Large intestine (tissue), 3 donors: ENCODE results near the gene PTPRK. TPM values are rescaled to one million over a fixed set of nuclear protein-coding genes. Genes with fewer than 3 reads are reported as not detected.

ENCODE experiments used
- DNase-seq, 2 donors: peaks; one replicate each; pipeline versions ENCODE4 v3.0.0 to v3.0.0-alpha.2; 2013
- H3K27ac ChIP-seq: one replicate; pipeline ENCODE4 v1.5.1; 2013; ENCODE audit warnings: low read length
- H3K27me3 ChIP-seq: 2 replicates; pipeline ENCODE4 v1.6.1; 2013; ENCODE audit warnings: low read length; ENCODE audit not compliant: control insufficient read depth, insufficient read depth
- H3K36me3 ChIP-seq: 2 replicates; pipeline ENCODE4 v1.6.1; 2013; ENCODE audit warnings: low read length; ENCODE audit not compliant: control insufficient read depth, insufficient read depth
- H3K4me1 ChIP-seq: one replicate; pipeline ENCODE4 v1.6.1; 2013; ENCODE audit warnings: low read length; ENCODE audit not compliant: control insufficient read depth, insufficient read depth
- H3K4me3 ChIP-seq: one replicate; pipeline ENCODE4 v1.5.1; 2013; ENCODE audit warnings: low read length
- H3K9me3 ChIP-seq: one replicate; pipeline ENCODE4 v1.6.1; 2013; ENCODE audit warnings: mild to moderate bottlenecking, low read depth, low read length, moderate library complexity; ENCODE audit not compliant: control insufficient read depth
- WGBS: methylation state at CpG from one replicate; pipeline ENCODE4 v1.1.5; 2013; ENCODE audit warnings: low lambda C conversion rate; ENCODE audit not compliant: insufficient coverage; 5-methylcytosine and 5-hydroxymethylcytosine counted together
- polyA plus RNA-seq: library from polyadenylated mRNA; unstranded; fragments of 120-200 nt; gene quantifications from one replicate; pipeline ENCODE4 v1.2.1, GENCODE V29; 2013

The PTPRK gene
- polyA plus RNA-seq, 1 donor, result 65.4 TPM

DNA sequence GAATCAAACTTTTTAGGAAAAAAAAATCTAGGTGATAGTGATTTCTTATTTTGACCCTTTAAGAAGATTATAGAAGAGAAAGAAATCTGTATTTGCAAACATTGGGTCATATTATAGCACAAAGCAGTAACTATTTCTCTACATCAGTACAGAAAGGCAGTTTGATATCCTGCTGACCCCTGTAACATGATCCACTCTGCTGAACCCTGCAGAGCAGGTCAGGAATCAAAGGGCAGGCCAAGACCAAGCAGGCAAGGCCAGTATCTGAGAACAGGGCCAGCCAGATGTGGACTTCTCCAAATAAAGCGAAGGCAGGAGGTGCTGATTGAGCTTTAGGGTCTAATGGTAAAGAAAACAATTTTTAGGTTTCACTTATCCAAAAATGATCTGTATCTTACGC lies 239.4 kb downstream of the PTPRK start:
- no CpG with 5 or more reads among the region's 2 CpGs for WGBS
- DNase-seq, result no peak
- Histone ChIP-seq H3K9me3 (no peaks in the 10 kb centered on the region), H3K27ac (no peak overlapping the region), H3K27me3 (no peaks in the 10 kb centered on the region), H3K4me1 (peaks cover 4% of the 10 kb centered on the region), H3K36me3 (no peaks in the 10 kb centered on the region), H3K4me3 (no peak overlapping the region)

DNA sequence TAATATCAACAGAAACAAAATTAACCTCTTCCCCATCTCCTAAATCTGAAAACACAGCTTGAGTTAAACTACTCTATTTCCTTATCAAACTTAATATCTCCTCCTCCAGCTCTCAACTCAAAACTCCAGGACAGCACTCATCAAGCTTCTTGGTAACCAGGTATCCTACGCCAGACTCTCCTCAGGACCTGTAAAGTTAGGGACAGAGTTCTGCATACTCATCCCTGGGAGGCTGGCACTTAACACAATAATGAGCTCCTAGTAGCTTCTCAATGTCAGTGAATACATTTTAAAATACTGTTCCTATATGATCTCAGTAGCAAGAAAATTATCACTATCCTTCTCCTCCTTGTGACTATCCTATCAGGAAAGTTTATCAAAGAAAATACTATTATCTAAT lies 240.3 kb downstream of the PTPRK start:
- H3K4me3 ChIP-seq, result no peak overlapping the region
- H3K27ac ChIP-seq, result no peak overlapping the region
- peaks cover 4% of the 10 kb centered on the region for H3K4me1 ChIP-seq
- no peaks in the 10 kb centered on the region for H3K36me3 ChIP-seq
- WGBS, result no CpG with 5 or more reads among the region's 1 CpG
- no peaks in the 10 kb centered on the region for H3K27me3 ChIP-seq
- no peak for DNase-seq
- no peaks in the 10 kb centered on the region for H3K9me3 ChIP-seq

DNA sequence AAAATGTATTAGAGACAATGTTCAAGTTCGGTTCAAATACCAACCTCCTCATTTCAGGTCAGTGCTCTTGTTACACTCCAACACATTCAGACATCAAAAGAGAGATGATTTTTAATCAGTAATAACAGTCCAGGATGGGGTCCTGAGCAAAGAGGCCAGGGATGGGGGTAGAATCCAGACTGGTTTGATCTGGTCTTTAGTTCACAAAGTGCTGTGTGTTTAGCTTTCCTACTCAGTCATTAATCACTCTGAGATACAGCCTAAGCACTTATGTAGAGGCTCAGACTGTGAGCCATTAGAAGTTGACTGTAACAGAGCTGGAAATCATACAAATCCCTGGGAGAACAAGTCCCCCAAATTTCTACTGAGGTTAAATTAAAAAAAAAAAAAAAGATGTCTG lies 241.6 kb downstream of the PTPRK start:
- peaks cover 4% of the 10 kb centered on the region for H3K4me1 ChIP-seq
- no peak overlapping the region for H3K27ac ChIP-seq
- no peak for DNase-seq
- no peak overlapping the region for H3K4me3 ChIP-seq
- no peaks in the 10 kb centered on the region for H3K27me3 ChIP-seq
- no peaks in the 10 kb centered on the region for H3K36me3 ChIP-seq
- H3K9me3 ChIP-seq, result no peaks in the 10 kb centered on the region
- 80% methylated on average over 1 of the region's 1 CpG for WGBS

DNA sequence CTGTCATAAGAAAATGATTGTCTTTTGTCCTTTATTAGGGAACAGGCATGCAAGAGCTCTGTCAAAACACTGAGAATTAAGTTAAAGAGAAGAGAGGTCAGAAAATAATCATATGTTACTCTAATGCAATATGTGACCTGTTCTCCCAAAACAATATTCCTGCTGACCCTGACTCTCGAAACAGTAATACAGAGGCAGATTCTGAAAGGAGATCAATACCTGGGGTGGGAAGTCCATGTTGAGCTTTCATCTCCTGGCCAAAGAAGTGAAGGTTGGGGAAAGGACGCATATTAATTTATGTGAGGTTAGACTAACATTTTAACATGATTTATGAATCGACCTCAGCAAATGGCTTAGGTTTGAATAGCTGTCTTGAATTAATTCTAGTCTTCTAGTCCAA lies 243.0 kb downstream of the PTPRK start:
- Histone ChIP-seq H3K27ac (no peak overlapping the region), H3K27me3 (no peaks in the 10 kb centered on the region), H3K4me1 (peaks cover 4% of the 10 kb centered on the region), H3K36me3 (no peaks in the 10 kb centered on the region), H3K9me3 (no peaks in the 10 kb centered on the region), H3K4me3 (no peak overlapping the region)
- no CpG with 5 or more reads among the region's 3 CpGs for WGBS
- DNase-seq, result no peak

DNA sequence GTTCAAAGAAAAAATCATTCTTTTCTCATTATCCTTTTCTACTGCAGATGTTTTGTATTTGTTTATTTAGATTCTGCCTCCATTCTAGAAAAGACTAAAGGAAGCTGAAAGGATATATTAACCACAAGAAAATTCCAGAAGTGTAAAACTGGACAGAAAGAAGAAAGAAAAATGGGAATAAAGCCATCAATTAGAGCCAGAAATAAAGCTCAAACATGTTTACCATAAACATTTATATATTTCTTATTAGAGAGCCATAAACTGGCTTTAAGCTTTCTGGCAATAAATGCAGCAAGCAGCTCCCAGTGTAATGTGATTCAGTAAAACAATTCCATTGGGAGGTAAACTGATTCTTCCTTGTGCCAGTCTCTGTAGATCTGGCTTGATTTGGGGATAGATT lies 244.1 kb downstream of the PTPRK start:
- no peak for DNase-seq
- Histone ChIP-seq H3K36me3 (no peaks in the 10 kb centered on the region), H3K4me1 (peaks cover 1% of the 10 kb centered on the region), H3K27ac (no peak overlapping the region), H3K27me3 (no peaks in the 10 kb centered on the region), H3K9me3 (no peaks in the 10 kb centered on the region), H3K4me3 (no peak overlapping the region)

DNA sequence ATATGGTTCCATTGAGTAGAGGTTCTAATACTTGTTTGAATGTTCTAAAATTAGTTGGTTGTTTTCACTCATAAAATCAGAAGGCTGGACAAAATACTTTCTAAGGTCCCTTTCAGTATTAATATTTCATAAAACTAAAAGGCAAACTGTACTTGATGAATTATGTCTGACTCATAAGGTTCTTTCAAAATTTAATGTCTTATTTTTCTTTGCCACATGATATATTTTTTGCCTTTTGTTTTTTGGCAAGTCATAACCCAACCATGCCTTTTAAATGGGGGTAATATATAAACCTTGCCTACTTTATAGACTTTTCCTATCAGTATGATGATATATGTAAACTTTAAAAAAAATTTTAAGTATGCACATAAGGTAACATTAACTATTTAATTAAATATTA lies 244.7 kb downstream of the PTPRK start:
- no peaks in the 10 kb centered on the region for H3K27me3 ChIP-seq
- DNase-seq, result no peak
- no peaks in the 10 kb centered on the region for H3K4me1 ChIP-seq
- H3K4me3 ChIP-seq, result no peak overlapping the region
- no peaks in the 10 kb centered on the region for H3K36me3 ChIP-seq
- no peak overlapping the region for H3K27ac ChIP-seq
- H3K9me3 ChIP-seq, result no peaks in the 10 kb centered on the region

DNA sequence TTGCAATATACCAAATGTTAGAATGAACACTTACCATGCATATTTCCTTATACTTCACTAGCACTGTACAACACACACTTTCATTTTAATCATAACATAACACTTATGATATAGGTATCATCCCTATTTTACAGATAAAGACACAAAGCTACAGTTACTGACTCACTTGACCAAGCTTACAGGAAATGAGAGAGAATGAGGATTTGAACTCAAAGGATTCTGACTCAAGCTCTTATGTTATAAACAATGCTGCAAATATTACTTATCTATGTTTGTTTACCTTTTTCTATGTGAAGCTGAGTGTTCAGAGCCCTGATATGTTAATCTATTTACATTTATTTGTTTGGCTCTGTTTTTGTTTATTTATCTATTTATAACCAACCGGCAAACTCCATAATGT lies 245.4 kb downstream of the PTPRK start:
- WGBS, result 100% methylated on average over 1 of the region's 1 CpG
- Histone ChIP-seq H3K4me1 (no peaks in the 10 kb centered on the region), H3K36me3 (no peaks in the 10 kb centered on the region), H3K9me3 (no peaks in the 10 kb centered on the region), H3K4me3 (no peak overlapping the region), H3K27ac (no peak overlapping the region), H3K27me3 (no peaks in the 10 kb centered on the region)
- no peak for DNase-seq

DNA sequence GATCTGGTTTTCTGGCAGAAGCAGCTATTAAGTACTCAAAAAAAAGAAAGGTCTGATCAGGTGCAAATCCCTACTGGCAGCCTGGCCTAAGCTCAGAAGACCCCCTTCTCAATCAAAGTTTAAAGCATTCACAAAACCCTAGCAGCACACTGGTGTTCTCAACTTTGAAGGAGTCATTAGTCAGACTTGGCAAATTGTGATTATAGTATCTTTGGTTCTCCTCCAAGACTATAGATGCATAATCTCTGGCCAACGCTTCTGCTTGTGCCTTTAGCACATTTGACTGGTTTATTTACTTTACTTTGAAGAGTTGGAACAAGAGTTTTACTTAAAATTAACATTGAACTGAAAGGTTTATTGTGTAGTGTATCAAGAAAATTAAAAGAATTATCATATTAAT lies 248.9 kb downstream of the PTPRK start:
- no peak for DNase-seq
- no peaks in the 10 kb centered on the region for H3K27me3 ChIP-seq
- H3K27ac ChIP-seq, result no peak overlapping the region
- H3K4me3 ChIP-seq, result no peak overlapping the region
- no peaks in the 10 kb centered on the region for H3K9me3 ChIP-seq
- WGBS, result 83% methylated on average over 1 of the region's 1 CpG
- H3K4me1 ChIP-seq, result no peaks in the 10 kb centered on the region
- no peaks in the 10 kb centered on the region for H3K36me3 ChIP-seq

DNA sequence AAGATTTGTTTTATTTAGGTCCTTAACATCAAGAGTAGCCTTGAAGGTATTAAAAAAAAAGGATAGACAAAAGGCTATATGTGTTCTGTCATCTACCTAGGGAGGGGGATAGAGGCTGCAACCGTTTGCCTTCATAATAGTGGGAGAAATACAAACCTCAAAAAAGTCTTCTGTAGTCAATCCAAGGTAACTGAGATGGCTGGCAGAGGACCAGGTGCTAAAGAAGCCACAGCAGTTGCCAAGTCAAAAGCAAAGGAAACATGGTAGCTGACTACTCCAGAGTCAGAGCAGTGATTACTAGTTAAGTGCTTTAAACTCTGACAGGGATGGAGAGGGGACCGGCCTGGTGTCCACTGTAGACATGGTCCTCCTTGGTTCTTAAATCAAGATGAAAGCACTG lies 249.4 kb downstream of the PTPRK start:
- 60% methylated on average over 1 of the region's 2 CpGs for WGBS
- no peak for DNase-seq
- peaks cover 3% of the 10 kb centered on the region for H3K36me3 ChIP-seq
- no peak overlapping the region for H3K27ac ChIP-seq
- no peaks in the 10 kb centered on the region for H3K27me3 ChIP-seq
- H3K4me3 ChIP-seq, result no peak overlapping the region
- no peaks in the 10 kb centered on the region for H3K9me3 ChIP-seq
- no peaks in the 10 kb centered on the region for H3K4me1 ChIP-seq

DNA sequence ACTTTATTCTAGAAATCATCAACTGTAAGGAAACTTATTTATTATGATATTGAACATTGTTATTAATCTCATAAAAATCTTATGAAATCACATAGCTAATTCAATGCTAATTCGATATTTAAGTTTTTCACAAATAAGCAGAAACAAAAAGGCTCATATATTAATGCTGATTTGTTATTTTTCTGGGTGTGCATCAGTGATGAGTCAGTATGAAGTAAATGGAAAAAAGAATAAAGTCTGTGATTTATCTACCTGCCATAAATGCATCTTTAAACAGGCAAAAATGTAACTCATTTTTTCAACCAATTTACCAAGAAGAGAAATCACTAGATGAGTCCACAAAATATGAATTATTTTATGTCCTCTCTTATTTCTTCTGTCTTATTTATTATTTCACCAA lies 253.5 kb downstream of the PTPRK start:
- no peak overlapping the region for H3K4me3 ChIP-seq
- H3K4me1 ChIP-seq, result no peaks in the 10 kb centered on the region
- no peak overlapping the region for H3K27ac ChIP-seq
- DNase-seq, result no peak
- peaks cover 13% of the 10 kb centered on the region for H3K36me3 ChIP-seq
- WGBS, result 100% methylated on average over 1 of the region's 1 CpG
- H3K9me3 ChIP-seq, result no peaks in the 10 kb centered on the region
- H3K27me3 ChIP-seq, result no peaks in the 10 kb centered on the region

DNA sequence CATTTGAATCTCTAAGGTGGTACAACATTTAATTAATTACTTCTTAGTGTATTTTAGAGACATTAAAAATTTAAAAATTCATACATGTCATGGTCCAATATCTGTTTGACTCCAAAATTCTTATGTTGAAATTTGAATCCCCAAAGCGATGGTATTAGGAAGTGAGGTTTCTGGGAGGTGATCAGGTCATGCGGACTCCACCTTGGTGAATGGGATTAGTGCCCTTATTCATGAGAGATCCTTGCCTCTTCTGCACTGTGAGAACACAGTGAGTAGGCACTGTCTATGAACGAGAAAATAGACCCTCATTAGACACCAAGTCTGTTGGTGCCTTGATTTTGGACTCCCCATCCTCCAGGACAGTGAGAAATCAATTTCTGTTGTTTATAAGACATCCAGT lies 254.7 kb downstream of the PTPRK start:
- no CpG with 5 or more reads among the region's 3 CpGs for WGBS
- Histone ChIP-seq H3K9me3 (no peaks in the 10 kb centered on the region), H3K4me3 (no peak overlapping the region), H3K4me1 (no peaks in the 10 kb centered on the region), H3K36me3 (peaks cover 13% of the 10 kb centered on the region), H3K27ac (no peak overlapping the region), H3K27me3 (no peaks in the 10 kb centered on the region)
- DNase-seq, result no peak
